ENCODE data around the gene DHX40.
"Not testable (repeated sequence)": the region's sequence is repeated elsewhere in the genome, so short reads cannot be mapped to it uniquely, and the experiment has no call there.

Gene DHX40

DNA sequence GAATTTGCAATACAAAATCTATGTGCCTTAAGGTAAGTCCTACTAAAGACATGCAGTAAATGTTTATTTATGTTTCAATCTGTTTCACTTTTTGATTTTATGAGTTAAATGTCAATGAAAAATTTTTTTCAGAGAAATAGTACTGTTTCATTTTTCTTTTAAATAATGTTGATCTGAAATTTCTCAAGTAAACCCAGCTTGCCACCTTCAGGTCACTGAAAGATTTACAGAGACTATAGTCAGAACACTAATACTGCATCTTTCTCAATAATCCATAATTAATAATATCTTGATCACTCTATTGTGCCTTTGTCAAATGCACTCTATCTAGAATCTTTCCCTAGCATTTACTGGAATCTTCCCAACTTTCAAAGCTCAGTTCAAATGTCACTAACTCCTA is 6.5 kb upstream of the DHX40 start:
- DNase-seq: no peak

DNA sequence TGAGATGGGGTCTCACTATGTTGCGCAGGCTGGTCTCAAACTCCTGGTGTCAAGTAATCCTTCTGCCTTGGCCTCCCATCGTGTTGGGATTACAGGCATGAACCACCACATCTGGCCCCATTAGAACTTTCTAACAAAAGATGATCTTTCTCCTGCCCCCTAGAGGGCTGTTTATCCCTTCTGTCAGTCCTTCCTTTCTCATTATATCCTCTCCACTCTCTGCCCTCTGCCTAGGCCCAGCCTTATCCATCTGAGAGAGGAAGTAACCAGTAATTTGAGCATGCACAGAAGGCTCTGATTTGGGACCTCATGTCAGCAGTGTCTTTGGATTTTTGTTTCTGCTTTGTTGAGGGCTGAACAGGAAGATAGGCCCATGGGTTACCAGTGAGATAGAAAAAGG is 4.4 kb upstream of the DHX40 start:
- peak; percentile 8 to 30 for DNase-seq

DNA sequence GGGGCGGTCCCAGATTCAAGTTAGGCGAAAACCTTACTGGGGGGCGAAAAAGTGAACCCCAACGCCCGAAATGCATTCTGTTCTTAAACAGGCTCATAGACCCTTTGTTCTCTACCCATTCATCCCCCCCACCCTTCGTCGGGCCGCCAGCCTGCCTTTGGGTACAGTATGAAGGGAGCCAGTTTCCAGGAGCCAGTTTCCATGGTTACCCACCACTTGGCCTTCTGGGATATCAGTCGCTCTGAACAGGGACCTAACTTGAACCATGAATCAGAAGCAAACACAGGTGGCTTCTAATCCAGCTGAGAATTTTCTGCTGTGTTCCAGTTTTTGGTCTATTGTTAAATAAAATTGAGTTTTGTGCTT is 532 bp downstream of the DHX40 start:
- peak; percentile 69 to 76 for DNase-seq

DNA sequence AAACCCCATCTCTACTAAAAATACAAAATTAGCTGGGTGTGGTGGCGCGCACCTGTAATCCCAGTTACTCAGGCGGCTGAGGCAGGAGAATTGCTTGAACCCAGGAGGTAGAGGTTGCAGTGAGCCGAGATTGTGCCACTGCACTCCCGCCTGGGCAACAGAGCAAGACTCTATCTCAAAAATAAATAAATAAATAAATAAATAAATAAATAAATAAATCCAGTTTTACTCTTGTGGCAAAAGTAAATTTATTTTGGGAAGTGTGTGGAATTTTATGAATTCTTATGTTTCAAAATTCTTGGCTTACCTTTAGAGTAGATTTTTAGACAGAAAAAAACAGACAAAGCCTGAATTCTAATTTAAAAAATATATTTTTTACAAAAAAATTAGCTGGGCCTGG is 3.7 kb downstream of the DHX40 start:
- DNase-seq: not testable (repeated sequence)

DNA sequence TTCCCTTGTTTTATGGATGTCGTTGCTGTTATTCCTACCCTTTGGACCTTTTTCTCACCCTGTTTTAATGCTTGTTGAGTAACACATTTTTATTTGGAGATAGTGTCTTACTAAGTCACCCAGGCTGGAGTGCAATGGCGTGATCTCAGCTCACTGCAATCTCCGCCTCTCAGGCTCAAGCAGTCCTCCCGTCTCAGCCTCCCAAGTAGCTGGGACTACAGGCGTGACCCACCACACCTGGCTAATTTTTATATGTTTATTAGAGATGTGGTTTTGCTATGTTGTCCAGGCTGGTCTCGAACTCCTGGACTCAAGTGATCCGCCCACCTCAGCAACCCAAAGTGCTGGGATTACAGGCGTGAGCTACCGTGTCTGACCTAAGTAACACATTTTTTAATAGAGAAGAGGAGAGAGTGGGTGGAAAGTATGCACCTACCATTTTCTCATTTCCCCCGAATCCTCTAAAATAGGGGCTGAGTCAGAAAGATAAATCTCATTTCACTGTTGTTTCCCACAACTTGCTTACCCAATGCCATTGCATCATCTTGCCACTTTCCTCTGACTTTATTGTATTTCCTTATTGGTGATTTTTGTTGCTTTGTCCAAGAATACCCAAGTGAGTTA is 7.0 kb downstream of the DHX40 start:
- DNase-seq: no peak

DNA sequence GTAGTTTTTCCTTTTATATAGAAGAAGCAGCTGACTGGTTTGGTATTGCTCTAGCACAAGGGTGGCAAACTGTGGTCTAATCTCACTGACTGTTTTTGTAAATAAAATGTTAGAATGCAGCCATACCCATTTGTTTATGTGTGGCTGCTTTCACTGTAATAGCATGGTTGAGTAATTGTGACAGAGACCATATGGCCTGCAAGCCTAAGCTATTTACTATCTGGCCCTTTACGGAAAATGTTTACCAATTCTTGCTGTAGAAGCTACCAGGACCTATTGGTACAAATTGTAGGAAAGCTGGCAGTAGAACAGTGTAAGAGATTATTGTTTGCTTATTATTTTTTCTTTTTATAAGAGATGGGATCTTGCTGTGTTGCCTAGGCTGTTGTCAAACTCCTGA is 18.8 kb downstream of the DHX40 start:
- not testable (repeated sequence) for DNase-seq

DNA sequence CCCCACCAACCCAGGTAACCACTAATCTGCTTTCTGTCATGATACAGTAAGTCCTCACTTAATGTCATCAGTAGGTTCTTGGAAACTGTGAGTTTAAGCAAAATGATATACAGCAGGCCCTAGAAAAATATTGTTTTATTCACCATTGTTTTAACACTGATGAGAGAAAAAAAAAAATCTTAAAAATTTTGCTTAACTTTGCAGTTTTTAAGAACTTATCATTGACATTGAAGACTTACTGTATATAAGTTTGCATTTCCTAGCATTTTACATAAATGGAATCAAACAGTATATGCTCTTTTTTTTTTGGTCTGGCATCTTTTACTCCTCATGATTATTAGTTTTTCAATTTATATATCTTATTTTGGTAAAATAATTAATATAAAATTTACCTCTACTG is 34.8 kb downstream of the DHX40 start:
- no peak for DNase-seq

DNA sequence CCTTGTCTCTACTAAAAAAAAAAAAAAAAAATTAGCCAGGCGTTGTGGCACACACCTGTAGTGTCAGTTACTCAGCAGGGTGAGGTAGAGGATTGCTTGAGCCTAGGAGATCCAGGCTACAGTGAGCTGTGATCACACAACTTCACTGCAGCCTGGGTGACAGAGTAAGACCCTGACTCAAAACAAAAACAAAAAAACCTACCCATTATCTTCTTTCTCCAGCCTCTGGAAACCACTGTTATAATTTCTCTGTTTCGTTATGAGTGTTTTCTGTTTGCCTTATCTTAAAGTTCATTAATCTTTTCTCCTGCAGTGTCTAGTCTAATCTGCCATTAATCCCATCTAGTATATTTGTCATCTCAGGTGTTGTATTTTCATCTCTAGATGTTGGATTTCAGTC is 35.7 kb downstream of the DHX40 start:
- no peak for DNase-seq

DNA sequence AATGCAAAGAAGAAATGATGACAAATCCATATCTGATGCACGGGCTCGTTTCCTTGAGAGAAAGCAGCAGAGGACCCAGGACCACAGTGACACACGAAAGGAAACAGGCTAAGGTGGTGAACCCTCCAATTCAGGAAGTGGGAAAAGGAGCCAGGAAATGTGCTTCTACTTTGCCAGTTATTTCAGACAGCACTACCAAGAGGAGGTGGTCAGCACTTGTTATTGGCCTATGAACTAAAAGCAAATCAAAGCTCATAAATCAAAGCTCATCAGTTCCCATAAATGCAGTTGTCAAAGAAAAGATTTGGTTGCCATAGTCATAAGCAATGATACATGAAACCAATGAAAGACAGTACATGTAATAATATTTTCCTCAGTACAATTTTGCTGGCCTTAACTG is 41.7 kb downstream of the DHX40 start:
- DNase-seq: no peak

DNA sequence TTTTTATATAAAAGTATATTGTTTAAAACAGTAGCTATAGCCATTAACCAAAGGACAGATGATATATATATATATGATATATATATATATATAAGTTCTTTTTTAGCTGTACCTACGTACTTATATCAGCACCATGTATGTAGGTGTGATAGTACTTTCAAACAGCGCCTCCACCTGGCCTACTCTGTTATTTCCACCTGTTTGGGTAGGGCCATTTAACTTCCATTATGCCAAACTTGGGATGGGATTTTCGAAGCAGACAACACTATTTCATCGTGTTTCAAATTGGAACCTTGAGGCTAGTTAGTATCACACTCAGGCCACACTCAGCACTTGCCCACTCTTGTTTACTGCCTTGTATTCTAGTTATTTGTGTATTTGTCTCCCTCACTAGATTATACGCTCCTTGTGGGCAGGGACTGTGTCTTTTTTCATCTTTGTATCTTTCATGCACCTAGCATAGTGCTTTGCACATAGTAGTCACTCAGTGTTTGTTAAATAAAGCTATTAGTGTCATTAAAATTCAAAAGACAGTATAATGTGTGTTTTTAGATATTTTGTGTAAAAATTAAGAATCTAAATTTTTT is 42.5 kb downstream of the DHX40 start:
- peak in 1 of 2 donors; percentile 39 for DNase-seq

DNA sequence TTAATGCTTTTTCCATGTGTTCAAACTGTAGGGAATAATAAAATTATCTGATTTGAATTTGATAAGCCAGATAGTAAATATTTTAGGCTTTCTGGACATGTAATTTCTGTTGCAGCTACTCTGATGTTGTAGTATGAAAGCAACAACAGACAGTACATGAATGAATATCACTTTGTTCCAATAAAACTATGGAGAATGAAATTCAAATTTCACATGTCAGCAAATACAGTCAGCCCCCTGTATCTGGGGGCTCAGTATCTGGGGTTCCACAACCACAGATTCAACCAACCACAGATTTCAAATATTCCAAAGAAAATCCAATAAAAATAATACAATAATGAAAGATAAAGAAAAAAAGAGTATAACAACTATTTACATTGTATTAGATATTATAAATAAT is 46.1 kb downstream of the DHX40 start:
- DNase-seq: no peak

DNA sequence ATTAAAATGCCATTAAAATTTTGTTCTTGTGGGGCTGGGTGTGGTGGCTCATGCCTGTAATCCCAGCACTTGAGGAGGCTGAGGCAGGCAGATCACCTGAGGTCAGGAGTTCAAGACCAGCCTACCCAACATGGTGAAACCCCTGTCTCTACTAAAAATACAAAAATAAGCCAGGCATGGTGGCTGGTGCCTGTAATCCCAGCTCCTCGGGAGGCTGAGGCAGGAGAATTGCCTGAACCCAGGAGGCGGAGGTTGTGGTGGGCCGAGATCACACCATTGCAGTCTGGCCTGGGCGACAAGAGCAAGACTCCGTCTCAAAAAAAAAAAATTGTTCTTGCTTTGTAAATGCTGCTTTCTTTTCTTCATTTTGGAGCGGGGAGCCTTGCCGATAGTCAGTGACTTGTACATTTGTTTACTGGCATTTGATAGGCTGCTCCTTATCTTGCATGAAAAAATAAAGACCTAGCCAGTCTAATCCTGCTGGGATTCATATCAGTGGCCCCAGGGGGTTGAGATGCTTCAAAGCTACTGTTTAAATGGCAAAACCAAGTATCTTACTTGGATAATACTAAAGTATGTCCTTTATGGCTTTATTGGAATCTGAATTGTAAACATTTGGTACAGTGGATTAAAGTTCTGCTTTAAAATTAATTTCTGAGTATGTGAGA is 51.0 kb downstream of the DHX40 start:
- no peak for DNase-seq

DNA sequence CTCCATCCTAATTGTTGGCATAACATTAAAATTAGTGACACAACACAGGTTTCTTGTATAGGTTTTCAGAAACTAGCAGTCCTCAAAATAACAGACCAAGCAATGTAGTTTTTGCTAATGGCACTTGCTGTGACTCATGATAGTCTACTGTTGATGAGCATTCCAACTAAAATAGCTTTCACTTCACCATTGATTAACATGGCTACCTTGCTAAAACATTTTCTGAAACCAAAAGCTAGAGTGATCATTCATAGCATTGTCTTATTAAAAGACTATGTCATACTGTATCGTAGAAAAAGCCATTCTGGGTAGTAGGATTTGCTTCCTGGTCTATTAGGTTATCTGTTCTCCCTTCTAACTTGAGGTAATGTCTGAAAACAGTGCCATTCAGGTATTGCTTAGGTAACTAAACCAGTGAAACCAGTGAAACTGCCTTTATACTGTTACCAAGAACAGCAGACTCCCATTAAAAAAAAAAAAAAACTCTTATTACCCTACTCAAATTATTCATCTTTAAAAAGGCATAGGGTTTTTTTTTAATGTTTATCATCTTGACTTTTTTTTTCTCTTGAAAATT is 51.8 kb downstream of the DHX40 start:
- no peak for DNase-seq

DNA sequence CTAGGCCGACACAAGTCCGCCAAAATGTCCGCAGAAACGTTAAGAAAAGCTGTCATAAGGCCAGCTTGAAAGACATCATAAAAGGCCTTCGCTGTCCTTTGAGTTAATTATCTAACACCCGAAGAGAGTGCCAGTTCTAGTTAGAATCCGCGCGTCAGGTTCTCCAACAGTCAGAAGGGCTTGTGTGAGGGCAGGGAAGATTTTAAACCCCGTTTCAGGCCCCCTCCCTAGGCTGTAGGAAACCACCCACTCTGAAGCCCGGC is 53.6 kb downstream of the DHX40 start:
- DNase-seq: no peak

DNA sequence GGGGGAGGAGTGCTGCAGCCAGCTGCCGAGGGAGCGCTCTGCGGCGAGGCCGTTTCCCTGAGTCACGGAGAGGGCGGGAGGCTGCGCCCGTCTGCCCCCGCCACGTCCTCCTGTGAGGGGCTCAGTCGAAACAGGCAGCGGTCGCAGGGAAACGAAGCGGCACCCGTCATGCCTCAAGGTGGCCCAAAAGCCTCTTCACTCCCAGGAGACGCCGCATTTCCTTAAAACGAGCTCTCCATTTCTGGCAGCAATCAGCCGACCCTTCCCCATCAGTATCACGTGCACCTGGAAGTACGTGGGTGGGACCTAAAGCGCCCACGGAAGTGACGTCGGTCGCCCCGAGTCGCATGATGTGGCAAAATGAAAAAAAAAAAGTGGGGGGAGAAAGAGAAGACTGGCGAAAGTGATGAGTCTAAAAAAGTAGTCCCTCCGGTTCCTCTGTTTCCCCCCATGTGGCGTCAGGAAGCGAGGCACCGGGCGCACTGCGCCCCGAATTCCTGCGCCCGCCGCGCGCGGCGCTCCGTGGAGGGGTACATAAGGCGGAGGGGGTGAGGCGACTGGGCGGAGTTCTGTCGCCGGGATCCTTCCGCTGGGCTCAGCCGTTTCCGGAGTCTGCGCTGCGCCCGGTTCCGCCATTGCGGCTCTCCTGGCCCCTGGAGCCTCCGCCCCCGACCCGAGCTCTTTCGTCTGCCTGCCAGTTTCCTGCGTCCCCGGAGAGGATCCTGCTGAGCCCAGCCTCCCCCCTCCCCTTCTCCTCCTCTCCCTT is 54.1 kb downstream of the DHX40 start, which contains the start of gene CLTC:
CLTC (plus strand) TSS at position 598 of the 766 bp plus-strand sequence. CDS start 237 bp downstream, outside the sequence.
- peak; percentile 92 for DNase-seq

DNA sequence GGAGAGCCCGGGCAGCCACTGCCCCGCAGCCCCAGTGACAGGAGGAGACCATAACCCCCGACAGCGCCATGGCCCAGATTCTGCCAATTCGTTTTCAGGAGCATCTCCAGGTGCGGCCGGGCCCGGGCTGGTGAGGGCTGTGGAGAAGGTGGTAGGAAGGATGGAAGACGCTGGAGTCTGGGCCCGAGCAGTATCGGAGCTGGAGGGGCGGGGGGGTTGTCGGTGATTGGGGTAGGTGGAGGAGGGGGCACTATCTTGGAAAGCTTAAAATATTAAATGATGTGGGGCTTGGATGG is 54.6 kb downstream of the DHX40 start:
- no peak for DNase-seq

DNA sequence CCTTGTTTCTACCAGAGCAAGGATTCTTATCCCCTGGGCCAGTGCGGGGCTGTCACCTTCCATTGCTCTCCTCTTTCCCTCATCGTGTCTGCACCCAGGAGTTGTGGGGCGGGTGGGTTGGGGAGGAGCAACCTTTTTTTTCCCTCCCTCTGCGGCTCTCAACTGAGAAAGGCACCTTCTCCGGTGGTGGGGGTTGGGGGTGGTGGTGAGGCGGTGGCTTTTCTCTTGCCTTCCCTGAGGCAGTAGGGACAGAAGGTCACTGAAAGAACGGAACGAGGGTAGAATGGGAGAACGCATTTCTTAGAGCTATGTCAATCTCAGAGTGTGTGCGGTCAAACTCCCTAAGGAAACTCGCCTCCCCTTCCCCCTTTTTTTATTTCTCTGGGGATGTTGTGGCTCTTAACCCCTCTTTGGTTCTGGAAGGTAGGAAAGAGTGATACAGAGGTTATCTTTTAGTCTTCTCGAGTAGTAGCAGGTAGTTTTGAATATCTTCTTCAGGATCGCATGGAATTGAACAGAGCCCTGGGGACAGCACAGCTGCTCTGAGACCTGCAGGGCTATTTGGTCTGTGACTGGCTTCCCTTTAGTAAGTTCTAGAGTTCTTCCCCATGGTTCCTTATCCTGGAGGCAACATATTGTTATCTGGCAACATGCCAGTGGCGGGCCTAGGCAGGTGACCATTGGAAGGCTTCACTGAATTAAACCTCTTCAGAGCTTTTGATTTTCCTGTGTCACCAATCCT is 55.3 kb downstream of the DHX40 start:
- peak; percentile 34 to 66 for DNase-seq

DNA sequence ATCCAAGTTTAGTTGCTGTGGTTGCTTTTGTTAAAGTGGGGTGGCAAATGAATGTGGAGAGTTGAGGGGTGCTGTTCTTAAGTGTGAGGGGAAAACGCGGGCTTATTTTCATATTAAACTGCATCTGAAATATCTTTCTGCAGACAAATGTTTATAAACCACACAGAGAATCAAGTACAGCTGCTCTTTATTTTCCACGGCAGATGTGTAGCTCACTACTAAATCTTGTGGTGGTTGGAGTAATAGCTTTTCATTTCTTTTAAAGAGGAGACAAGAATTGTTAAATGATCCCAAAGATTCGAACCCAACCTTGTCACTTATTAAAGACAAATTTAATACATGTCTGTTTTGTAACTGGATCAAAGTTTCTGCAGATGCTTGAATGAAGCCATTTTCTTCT is 56.4 kb downstream of the DHX40 start:
- no peak for DNase-seq

DNA sequence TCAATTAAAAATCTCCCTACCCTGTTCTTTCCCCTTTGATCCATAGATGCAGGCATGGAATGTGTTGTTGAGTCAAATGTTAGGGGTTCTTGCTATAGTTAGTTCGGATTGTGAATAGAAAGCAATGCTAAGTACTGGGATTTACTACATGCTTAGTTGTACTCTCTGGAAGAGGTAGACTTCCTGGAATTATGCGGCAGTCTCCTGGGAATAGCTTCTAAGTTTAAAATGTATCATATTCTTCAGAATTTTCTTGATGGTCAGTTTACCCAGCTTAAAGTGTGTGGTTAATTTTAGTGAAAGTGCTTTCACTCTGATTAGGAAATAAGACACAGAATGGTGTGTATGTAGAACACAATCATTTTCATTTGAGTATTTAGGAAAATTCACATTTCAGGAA is 57.7 kb downstream of the DHX40 start:
- no peak for DNase-seq

DNA sequence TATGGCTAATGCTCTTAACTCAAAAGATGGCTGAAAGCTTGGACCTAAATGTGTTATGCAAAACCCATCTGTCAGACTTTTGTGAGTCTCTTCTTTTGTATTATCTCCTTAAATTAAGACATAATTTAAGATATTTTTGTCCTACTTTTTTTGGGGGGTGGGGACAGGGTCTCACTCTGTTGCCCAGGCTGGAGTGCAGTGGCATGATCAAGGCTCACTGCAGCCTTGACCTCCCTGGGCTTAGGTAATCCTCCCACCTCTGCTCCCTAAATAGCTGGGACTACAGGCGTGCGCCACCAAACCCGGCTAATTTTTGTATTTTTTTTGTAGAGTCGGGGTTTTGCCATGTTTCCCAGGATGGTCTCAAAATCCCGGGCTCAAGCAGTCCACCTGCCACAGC is 61.3 kb downstream of the DHX40 start:
- DNase-seq: no peak

DNA sequence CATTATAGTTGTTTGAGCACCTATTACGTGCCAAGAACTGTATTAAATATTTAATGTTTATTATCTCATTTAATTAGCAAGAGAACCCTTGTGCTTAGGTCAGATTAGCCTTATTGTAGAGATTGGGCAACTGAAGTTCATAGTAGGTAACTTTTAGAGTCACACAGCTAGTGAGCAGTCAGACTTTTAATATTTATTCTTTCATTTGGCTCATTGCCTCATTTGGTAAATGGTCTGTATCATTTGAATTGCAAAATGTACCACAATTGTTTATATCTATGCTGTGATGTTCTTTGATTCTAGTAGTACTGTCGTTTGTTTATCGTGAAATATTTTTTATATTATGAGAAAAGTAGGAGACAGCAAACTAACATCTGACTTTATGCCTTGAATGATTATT is 61.9 kb downstream of the DHX40 start:
- no peak for DNase-seq

DNA sequence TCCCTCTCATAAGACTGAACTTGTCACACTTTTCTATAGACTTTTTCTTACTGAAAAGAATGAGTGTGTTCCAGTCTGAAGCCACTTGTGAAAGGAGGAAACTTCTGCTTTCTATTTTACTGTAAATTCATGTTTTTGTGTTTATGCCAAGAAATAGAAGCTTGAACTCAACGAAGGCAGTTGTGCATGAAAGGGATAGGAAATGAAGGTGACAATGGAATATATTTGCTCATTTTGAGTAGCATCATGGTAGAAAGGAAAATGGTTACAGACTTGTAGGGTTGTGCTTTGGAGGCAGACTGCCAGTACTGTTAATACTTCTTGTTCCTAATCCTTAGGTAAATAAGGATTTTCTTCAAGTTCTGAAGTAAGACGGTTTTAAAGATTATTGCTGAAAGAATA is 62.4 kb downstream of the DHX40 start:
- DNase-seq: no peak

DNA sequence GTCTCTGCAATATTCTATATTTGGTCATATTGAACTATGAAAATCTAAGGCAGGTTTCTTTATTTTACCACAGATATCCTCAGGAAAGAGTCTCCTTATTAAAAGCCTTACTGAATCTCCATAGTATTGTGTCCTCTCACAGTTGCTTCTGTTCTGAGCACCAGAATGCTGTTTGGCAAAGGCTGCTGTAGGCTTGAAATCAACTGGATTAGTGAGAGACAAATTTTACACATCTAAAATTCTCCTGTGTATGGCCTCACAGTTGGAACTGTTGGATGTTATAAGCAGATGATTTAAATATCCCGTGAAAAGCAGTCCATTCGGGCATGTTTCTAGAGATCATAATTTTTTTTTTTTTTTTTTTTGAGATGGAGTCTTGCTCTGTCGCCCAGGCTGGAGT is 63.8 kb downstream of the DHX40 start:
- DNase-seq: no peak

Data from CD4-positive, alpha-beta T cell treated with Interferon alpha-2 for 1 hour (primary cell).